Testis (tissue), 2 donors: ENCODE measurements around the gene USP32.

Experiments used
- POLR2A ChIP-seq: fragments of 450-650 bp; IDR thresholded peaks from one replicate; pipeline ENCODE4 v1.6.1; 2017; ENCODE audit warnings: antibody characterized with exemption, mild to moderate bottlenecking, moderate library complexity
- TF ChIP-seq, protein P1 (sequence below), 3 experiments: fragments of 450-650 bp in 2 of 3; fragments of 200-600 bp in 1 of 3; sonication (generic) in 1 of 3; IDR thresholded peaks; one replicate each; pipeline ENCODE4 v1.5.1; 2016 to 2019; ENCODE audit warnings: antibody characterized with exemption in 3 of 3, mild to moderate bottlenecking in 2 of 3, moderate library complexity in 1 of 3

DNA sequence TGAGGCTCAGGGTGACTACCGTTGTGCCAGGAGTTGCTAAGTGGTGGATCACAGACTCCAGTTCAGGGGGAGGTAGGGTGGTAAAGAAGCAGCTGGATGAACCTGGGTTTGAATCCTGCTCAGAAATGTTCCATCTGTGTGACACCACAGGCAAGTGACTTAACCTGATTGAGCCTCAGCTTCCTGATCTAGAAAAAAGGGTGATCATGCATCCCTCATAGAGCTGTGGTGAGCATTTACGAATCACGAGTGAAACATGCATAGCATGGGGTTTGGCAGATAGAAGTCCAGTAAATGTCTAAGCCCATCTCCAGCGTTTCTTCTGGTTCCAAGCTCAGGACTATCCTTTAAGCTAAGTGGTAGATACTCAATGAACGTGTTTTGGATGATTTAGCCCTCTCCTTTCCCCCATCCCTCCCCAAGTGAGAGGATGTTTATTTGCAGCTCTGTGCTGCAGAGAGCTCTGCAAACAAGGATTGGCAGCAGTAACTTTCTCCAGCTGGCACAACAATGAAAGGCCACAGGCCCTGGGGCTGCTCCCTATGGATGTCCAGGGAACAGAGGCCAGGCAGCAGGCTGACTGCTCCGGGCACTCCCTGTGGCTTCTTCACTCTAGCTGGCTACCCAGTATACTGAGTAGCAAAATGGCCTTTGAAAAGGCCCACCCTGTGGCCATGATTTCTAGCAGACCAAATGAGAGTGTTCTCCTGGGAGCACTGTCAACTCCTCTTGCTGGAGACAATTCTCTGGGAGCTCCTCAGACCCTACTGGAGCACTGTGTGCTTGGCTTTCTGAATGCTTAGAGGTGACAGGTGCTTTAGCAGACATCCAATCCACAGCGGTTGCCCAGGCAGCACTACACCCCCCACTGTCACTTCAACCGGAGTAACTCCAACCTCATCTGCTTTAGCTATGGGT lies 220.8 kb downstream of the USP32 start:
- TF ChIP-seq, protein P1, sequence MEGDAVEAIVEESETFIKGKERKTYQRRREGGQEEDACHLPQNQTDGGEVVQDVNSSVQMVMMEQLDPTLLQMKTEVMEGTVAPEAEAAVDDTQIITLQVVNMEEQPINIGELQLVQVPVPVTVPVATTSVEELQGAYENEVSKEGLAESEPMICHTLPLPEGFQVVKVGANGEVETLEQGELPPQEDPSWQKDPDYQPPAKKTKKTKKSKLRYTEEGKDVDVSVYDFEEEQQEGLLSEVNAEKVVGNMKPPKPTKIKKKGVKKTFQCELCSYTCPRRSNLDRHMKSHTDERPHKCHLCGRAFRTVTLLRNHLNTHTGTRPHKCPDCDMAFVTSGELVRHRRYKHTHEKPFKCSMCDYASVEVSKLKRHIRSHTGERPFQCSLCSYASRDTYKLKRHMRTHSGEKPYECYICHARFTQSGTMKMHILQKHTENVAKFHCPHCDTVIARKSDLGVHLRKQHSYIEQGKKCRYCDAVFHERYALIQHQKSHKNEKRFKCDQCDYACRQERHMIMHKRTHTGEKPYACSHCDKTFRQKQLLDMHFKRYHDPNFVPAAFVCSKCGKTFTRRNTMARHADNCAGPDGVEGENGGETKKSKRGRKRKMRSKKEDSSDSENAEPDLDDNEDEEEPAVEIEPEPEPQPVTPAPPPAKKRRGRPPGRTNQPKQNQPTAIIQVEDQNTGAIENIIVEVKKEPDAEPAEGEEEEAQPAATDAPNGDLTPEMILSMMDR (IDR thresholded peaks at IDR 0.05): no peak
- TF ChIP-seq POLR2A: no peak
